Fibroblast of upper back skin (primary cell): ENCODE data around the gene FLYWCH1.

Experiments used
- DNase-seq: peaks from one replicate; pipeline ENCODE4 v3.0.0-alpha.2; 2013

FLYWCH1 gene

GRCh38 chr16:2971134-2971984 is 59.6 kb downstream of the FLYWCH1 start:
- DNase-seq = no peak

GRCh38 chr16:2971985-2972784 is 60.5 kb downstream of the FLYWCH1 start:
- DNase-seq = no peak

GRCh38 chr16:2973093-2973492 is 61.4 kb downstream of the FLYWCH1 start:
- no peak for DNase-seq

- no peak for DNase-seq
These were observed 62.0 kb downstream of the FLYWCH1 start for GRCh38 chr16:2973605-2974318.

GRCh38 chr16:2974319-2975056 is 62.8 kb downstream of the FLYWCH1 start:
- DNase-seq = no peak

- no peak for DNase-seq
These were observed 63.5 kb downstream of the FLYWCH1 start for GRCh38 chr16:2975161-2975795.

- no peak for DNase-seq
These were observed 64.5 kb downstream of the FLYWCH1 start for GRCh38 chr16:2976201-2976600.

- no peak for DNase-seq
These were observed 64.9 kb downstream of the FLYWCH1 start for GRCh38 chr16:2976673-2977072.

GRCh38 chr16:2977440-2977839 is 65.7 kb downstream of the FLYWCH1 start:
- no peak for DNase-seq

- DNase-seq = no peak
These were observed 68.0 kb downstream of the FLYWCH1 start for GRCh38 chr16:2979669-2980226.

- peak; percentile 86 for DNase-seq
These were observed 68.8 kb downstream of the FLYWCH1 start, which contains the start of gene PKMYT1 for GRCh38 chr16:2980227-2981176. TSS of gene PKMYT1 (minus strand) at chr16:2980446. CDS start at chr16:2979657, 789 bp downstream.

- DNase-seq = no peak
These were observed 69.6 kb downstream of the FLYWCH1 start for GRCh38 chr16:2981177-2981898.

GRCh38 chr16:2981899-2982250 is 70.1 kb downstream of the FLYWCH1 start:
- no peak for DNase-seq

GRCh38 chr16:2982402-2982801 is 70.7 kb downstream of the FLYWCH1 start:
- no peak for DNase-seq

GRCh38 chr16:2983706-2984136 is 72.0 kb downstream of the FLYWCH1 start:
- peak; percentile 80 for DNase-seq

GRCh38 chr16:2985462-2985861 is 73.7 kb downstream of the FLYWCH1 start:
- no peak for DNase-seq

- DNase-seq = no peak
These were observed 74.2 kb downstream of the FLYWCH1 start for GRCh38 chr16:2985893-2986355.

GRCh38 chr16:2986623-2987188 is 75.0 kb downstream of the FLYWCH1 start:
- no peak for DNase-seq

GRCh38 chr16:2987286-2987685 is 75.6 kb downstream of the FLYWCH1 start:
- DNase-seq = no peak
